HCT116 (cell line): ENCODE measurements around the gene GALC. TPM values are rescaled to one million over a fixed set of nuclear protein-coding genes. Genes with fewer than 3 reads are reported as not detected.

Experiments
- ATAC-seq: fragments of 200-7000 bp; cut with Tn5 transposase; 2 replicates; pipeline ENCODE4 v1.9.1; 2020; ENCODE audit warnings: mild to moderate bottlenecking, moderate library complexity
- BruUV-seq: library from RNA; stranded (reverse); fragments of 400-500 nt; replicated peaks from 2 replicates; lab custom pipeline; 2021; lab: Mats Ljungman, UMichigan
- CTCF ChIA-PET: fragments of 300-600 bp; sonication (Branson Sonifier 250); formaldehyde crosslinking; loops from one replicate; lab custom pipeline; 2021; ENCODE audit warnings: antibody characterized with exemption; lab: Charles Lee
- POLR2A ChIA-PET: fragments of 300-600, 350-600 bp; sonication (Branson Sonifier 250); formaldehyde crosslinking; loops from one replicate; lab custom pipeline; 2021; ENCODE audit warnings: antibody characterized with exemption; lab: Charles Lee
- RAD21 ChIA-PET, 2 experiments: fragments of 300-600 bp; sonication (Branson Sonifier 250); formaldehyde crosslinking; loops; one replicate each; lab custom pipeline; 2023; ENCODE audit warnings: low total read pairs in 2 of 2; ENCODE audit not compliant: uncharacterized antibody in 2 of 2, unreplicated experiment in 2 of 2, low non-redundant PET in 1 of 2; lab: Charles Lee
- DNase-seq: peaks from one replicate; pipeline ENCODE4 v3.0.0-alpha.2; 2010; ENCODE audit warnings: low read depth, low spot score
- H2AFZ ChIP-seq: fragments of 200-600 bp; shearing (Covaris generic), sonication (generic); 2 replicates; pipeline ENCODE4 v1.6.1; 2017; ENCODE audit warnings: low read depth, mixed run types, mixed read lengths, antibody characterized with exemption, low read length; ENCODE audit not compliant: poor library complexity, severe bottlenecking
- H3K27ac ChIP-seq: 2 replicates; pipeline ENCODE4 v1.5.1; 2012; ENCODE audit warnings: low read depth, low read length
- H3K27me3 ChIP-seq: fragments of 200-600 bp; sonication (generic); 2 replicates; pipeline ENCODE4 v1.6.1; 2016; ENCODE audit warnings: mixed run types, low read length, mixed read lengths; ENCODE audit not compliant: insufficient read depth
- H3K36me3 ChIP-seq, 2 experiments: fragments of 200-500 bp in 1 of 2; fragments of 200-600 bp in 1 of 2; sonication (Bioruptor generic) in 1 of 2; sonication (generic) in 1 of 2; 2 replicates each; pipeline versions ENCODE4 v1.5.1 to v1.6.1; 2014 to 2016; ENCODE audit warnings: low read length in 2 of 2, inconsistent platforms in 1 of 2, mixed read lengths in 1 of 2, mixed run types in 1 of 2; ENCODE audit not compliant: insufficient read depth in 2 of 2, control insufficient read depth in 1 of 2
- H3K4me1 ChIP-seq, 2 experiments: fragments of 200-600 bp in 1 of 2; sonication (generic) in 1 of 2; 2 replicates each; pipeline versions ENCODE4 v1.5.1 to v1.6.1; 2012 to 2017; ENCODE audit warnings: low read length in 2 of 2, inconsistent platforms in 1 of 2, mild to moderate bottlenecking in 1 of 2, mixed read lengths in 1 of 2, mixed run types in 1 of 2, moderate library complexity in 1 of 2; ENCODE audit not compliant: insufficient read depth in 2 of 2, control insufficient read depth in 1 of 2
- H3K4me2 ChIP-seq: fragments of 200-600 bp; sonication (generic); 2 replicates; pipeline ENCODE4 v1.6.1; 2017; ENCODE audit warnings: mixed run types, low read length, mixed read lengths
- H3K4me3 ChIP-seq, 2 experiments: fragments of 200-600 bp in 1 of 2; sonication (generic) in 1 of 2; replicated peaks in 1 of 2; 2 replicates each; pipeline ENCODE4 v1.5.1; 2011 to 2016; ENCODE audit warnings: low read length in 2 of 2, control low read depth in 1 of 2, low read depth in 1 of 2, mild to moderate bottlenecking in 1 of 2, mixed read lengths in 1 of 2, mixed run types in 1 of 2
- H3K79me2 ChIP-seq: fragments of 200-600 bp; sonication (generic); 2 replicates; pipeline ENCODE4 v1.6.1; 2017; ENCODE audit warnings: mild to moderate bottlenecking, mixed run types, low read length, moderate library complexity, mixed read lengths; ENCODE audit not compliant: insufficient read depth
- H3K9ac ChIP-seq: fragments of 200-600 bp; sonication (generic); 2 replicates; pipeline ENCODE4 v1.6.1; 2016; ENCODE audit warnings: low read length, mixed read lengths
- H3K9me2 ChIP-seq: fragments of 200-600 bp; sonication (generic), shearing (Covaris generic); 2 replicates; pipeline ENCODE4 v1.6.1; 2017; ENCODE audit warnings: mixed run types, mild to moderate bottlenecking, moderate library complexity; ENCODE audit not compliant: insufficient read depth
- H3K9me3 ChIP-seq, 2 experiments: fragments of 200-500 bp in 1 of 2; fragments of 200-600 bp in 1 of 2; sonication (Bioruptor generic) in 1 of 2; sonication (generic) in 1 of 2; 2 replicates each; pipeline ENCODE4 v1.6.1; 2014 to 2017; ENCODE audit warnings: low read length in 2 of 2, mixed read lengths in 2 of 2, inconsistent platforms in 1 of 2, low read depth in 1 of 2, mild to moderate bottlenecking in 1 of 2, mixed run types in 1 of 2, moderate library complexity in 1 of 2; ENCODE audit not compliant: control insufficient read depth in 1 of 2, insufficient read depth in 1 of 2
- H4K20me1 ChIP-seq: fragments of 200-600 bp; sonication (generic), shearing (Covaris generic); 2 replicates; pipeline ENCODE4 v1.6.1; 2017; ENCODE audit warnings: mixed run types, mild to moderate bottlenecking, moderate library complexity; ENCODE audit not compliant: insufficient read depth
- CBX3 ChIP-seq: IDR thresholded peaks from 2 replicates; pipeline ENCODE4 v1.6.1; 2012; ENCODE audit warnings: low read depth
- CEBPB ChIP-seq: IDR thresholded peaks from 2 replicates; pipeline ENCODE4 v1.6.1; 2012; ENCODE audit warnings: low read depth
- CTCF ChIP-seq, 3 experiments: fragments of 200-600 bp in 1 of 3; sonication (generic) in 1 of 3; IDR thresholded peaks in 2 of 3; conservative IDR thresholded peaks in 1 of 3; 2 replicates each; pipeline ENCODE4 v1.5.1; 2012 to 2017; ENCODE audit warnings: low read depth in 2 of 3, low read length in 2 of 3, antibody characterized with exemption in 1 of 3, borderline replicate concordance in 1 of 3, control low read depth in 1 of 3, mild to moderate bottlenecking in 1 of 3, mixed read lengths in 1 of 3, mixed run types in 1 of 3, moderate library complexity in 1 of 3; ENCODE audit not compliant: insufficient read depth in 1 of 3
- EGR1 ChIP-seq: IDR thresholded peaks from 2 replicates; pipeline ENCODE4 v1.6.1; 2012; ENCODE audit warnings: low read depth
- EZH2phosphoT487 ChIP-seq: fragments of 200-600 bp; IDR thresholded peaks from 2 replicates; pipeline ENCODE4 v1.6.1; 2018; ENCODE audit warnings: antibody characterized with exemption, borderline replicate concordance
- FOSL1 ChIP-seq: IDR thresholded peaks from 2 replicates; pipeline ENCODE4 v1.6.1; 2012; ENCODE audit warnings: low read depth
- JUND ChIP-seq: IDR thresholded peaks from 2 replicates; pipeline ENCODE4 v1.6.1; 2012
- POLR2AphosphoS5 ChIP-seq: IDR thresholded peaks from 2 replicates; pipeline ENCODE4 v1.6.1; 2011; ENCODE audit warnings: mild to moderate bottlenecking, low read depth, low read length, moderate library complexity
- RAD21 ChIP-seq: IDR thresholded peaks from 2 replicates; pipeline ENCODE4 v1.6.1; 2012; ENCODE audit warnings: low read depth, mild to moderate bottlenecking
- SIN3A ChIP-seq: IDR thresholded peaks from 2 replicates; pipeline ENCODE4 v1.6.1; 2012; ENCODE audit warnings: low read depth
- SP1 ChIP-seq: IDR thresholded peaks from 2 replicates; pipeline ENCODE4 v1.6.1; 2012; ENCODE audit warnings: low read depth
- SRF ChIP-seq: IDR thresholded peaks from 2 replicates; pipeline ENCODE4 v1.6.1; 2012; ENCODE audit warnings: low read depth
- TCF7L2 ChIP-seq: IDR thresholded peaks from 2 replicates; pipeline ENCODE4 v1.7.0; 2011; ENCODE audit warnings: borderline replicate concordance, inconsistent platforms; ENCODE audit not compliant: insufficient read depth, insufficient read length; ENCODE audit errors: extremely low read depth
- ZFX ChIP-seq: fragments of 450-650 bp; IDR thresholded peaks from 2 replicates; pipeline ENCODE4 v1.6.1; 2017
- ZNF274 ChIP-seq: fragments of 200-500 bp; sonication (Bioruptor generic); IDR thresholded peaks from 2 replicates; pipeline ENCODE4 v1.6.1; 2014; ENCODE audit warnings: mild to moderate bottlenecking, low read depth, low read length, inconsistent platforms
- intact Hi-C: fragments of 100-400 bp; cut with micrococcal nuclease; formaldehyde crosslinking; loops from 2 replicates; pipeline ENCODE4 v1.10.0; 2022
- total RNA-seq: library from RNA; stranded (reverse); gene quantifications from one replicate; pipeline ENCODE4 v1.2.1, GENCODE V29; 2021; ENCODE audit not compliant: unreplicated experiment
- TF ChIP-seq, protein P1 (sequence below): IDR thresholded peaks from 2 replicates; pipeline ENCODE4 v1.6.1; 2012; ENCODE audit warnings: low read depth
- TF ChIP-seq, protein P2 (sequence below): IDR thresholded peaks from 2 replicates; pipeline ENCODE4 v1.6.1; 2011; ENCODE audit warnings: mild to moderate bottlenecking, low read length, moderate library complexity; ENCODE audit not compliant: insufficient replicate concordance; ENCODE audit errors: extremely low read depth
- TF ChIP-seq, protein P3 (sequence below): IDR thresholded peaks from 2 replicates; pipeline ENCODE4 v1.6.1; 2012

The GALC gene
- total RNA-seq, 1 experiment from 2014 or later: 0.59 TPM

DNA sequence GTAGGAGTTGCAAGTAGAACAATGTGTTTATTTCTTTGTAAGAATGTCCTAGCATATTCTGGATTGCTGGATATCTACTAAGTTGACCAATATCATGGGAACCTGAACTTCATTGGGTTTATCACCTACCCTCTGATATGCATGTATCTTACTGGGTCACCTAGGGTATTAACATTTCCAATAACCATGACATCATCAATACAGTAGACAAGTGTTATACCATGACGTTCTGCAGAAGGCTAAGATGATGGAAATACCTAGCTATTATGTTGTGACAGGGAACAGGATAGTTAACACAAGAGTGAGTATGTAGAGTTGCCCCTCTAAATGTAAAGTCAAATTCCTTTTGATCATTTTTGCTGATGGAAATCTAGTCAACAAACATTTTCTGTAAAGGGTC lies 37.9 kb upstream of the GALC start:
- DNase-seq: no peak

More for the DNA sequence above, 37.9 kb upstream of the GALC start:
- Histone ChIP-seq H3K4me3 (no peak overlapping the region), H3K9me2 (no peaks in the 10 kb centered on the region), H3K9me3 (no peaks in the 10 kb centered on the region; a peak in 1 of 4 replicates), H3K4me2 (no peak overlapping the region), H2AFZ (no peak overlapping the region), H3K27ac (no peak overlapping the region), H3K36me3 (no peaks in the 10 kb centered on the region), H3K9ac (no peak overlapping the region), H3K27me3 (no peaks in the 10 kb centered on the region), H3K79me2 (no peaks in the 10 kb centered on the region), H4K20me1 (no peaks in the 10 kb centered on the region), H3K4me1 (no peaks in the 10 kb centered on the region)
- no TSS peak for BruUV-seq
- ATAC-seq: no peak
- TF ChIP-seq EZH2phosphoT487: no peak
- no peak for TF ChIP-seq JUND
- TF ChIP-seq, protein P1, sequence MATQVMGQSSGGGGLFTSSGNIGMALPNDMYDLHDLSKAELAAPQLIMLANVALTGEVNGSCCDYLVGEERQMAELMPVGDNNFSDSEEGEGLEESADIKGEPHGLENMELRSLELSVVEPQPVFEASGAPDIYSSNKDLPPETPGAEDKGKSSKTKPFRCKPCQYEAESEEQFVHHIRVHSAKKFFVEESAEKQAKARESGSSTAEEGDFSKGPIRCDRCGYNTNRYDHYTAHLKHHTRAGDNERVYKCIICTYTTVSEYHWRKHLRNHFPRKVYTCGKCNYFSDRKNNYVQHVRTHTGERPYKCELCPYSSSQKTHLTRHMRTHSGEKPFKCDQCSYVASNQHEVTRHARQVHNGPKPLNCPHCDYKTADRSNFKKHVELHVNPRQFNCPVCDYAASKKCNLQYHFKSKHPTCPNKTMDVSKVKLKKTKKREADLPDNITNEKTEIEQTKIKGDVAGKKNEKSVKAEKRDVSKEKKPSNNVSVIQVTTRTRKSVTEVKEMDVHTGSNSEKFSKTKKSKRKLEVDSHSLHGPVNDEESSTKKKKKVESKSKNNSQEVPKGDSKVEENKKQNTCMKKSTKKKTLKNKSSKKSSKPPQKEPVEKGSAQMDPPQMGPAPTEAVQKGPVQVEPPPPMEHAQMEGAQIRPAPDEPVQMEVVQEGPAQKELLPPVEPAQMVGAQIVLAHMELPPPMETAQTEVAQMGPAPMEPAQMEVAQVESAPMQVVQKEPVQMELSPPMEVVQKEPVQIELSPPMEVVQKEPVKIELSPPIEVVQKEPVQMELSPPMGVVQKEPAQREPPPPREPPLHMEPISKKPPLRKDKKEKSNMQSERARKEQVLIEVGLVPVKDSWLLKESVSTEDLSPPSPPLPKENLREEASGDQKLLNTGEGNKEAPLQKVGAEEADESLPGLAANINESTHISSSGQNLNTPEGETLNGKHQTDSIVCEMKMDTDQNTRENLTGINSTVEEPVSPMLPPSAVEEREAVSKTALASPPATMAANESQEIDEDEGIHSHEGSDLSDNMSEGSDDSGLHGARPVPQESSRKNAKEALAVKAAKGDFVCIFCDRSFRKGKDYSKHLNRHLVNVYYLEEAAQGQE: no peak
- TF ChIP-seq FOSL1: no peak
- TF ChIP-seq TCF7L2: no peak
- TF ChIP-seq SRF: no peak
- TF ChIP-seq ZNF274: no peak
- TF ChIP-seq CEBPB: no peak
- TF ChIP-seq POLR2AphosphoS5: no peak
- no peak for TF ChIP-seq RAD21
- TF ChIP-seq, protein P2, sequence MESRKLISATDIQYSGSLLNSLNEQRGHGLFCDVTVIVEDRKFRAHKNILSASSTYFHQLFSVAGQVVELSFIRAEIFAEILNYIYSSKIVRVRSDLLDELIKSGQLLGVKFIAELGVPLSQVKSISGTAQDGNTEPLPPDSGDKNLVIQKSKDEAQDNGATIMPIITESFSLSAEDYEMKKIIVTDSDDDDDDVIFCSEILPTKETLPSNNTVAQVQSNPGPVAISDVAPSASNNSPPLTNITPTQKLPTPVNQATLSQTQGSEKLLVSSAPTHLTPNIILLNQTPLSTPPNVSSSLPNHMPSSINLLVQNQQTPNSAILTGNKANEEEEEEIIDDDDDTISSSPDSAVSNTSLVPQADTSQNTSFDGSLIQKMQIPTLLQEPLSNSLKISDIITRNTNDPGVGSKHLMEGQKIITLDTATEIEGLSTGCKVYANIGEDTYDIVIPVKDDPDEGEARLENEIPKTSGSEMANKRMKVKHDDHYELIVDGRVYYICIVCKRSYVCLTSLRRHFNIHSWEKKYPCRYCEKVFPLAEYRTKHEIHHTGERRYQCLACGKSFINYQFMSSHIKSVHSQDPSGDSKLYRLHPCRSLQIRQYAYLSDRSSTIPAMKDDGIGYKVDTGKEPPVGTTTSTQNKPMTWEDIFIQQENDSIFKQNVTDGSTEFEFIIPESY: no peak
- TF ChIP-seq ZFX: no peak
- no peak for TF ChIP-seq CTCF (IDR thresholded peaks at IDR 0.05 in 2 of 3, conservative IDR thresholded peaks at IDR 0.05 in 1 of 3; ENCODE audit: borderline replicate concordance in 1 of 3, insufficient read depth in 1 of 3, low read depth in 2 of 3, low read length in 2 of 3)
- no peak for TF ChIP-seq SIN3A
- TF ChIP-seq SP1: no peak
- no peak for TF ChIP-seq EGR1
- no peak for TF ChIP-seq CBX3
- TF ChIP-seq, protein P3, sequence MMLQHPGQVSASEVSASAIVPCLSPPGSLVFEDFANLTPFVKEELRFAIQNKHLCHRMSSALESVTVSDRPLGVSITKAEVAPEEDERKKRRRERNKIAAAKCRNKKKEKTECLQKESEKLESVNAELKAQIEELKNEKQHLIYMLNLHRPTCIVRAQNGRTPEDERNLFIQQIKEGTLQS: no peak
- CTCF ChIA-PET: no interaction called here
- intact Hi-C loops: no loop called here
- POLR2A ChIA-PET: no interaction called here
- RAD21 ChIA-PET: no interaction called here
